Gastrocnemius medialis (tissue), 4 donors: ENCODE data around the gene KCNMB3. TPM values are rescaled to one million over a fixed set of nuclear protein-coding genes. Genes with fewer than 3 reads are reported as not detected.
"Not testable (repeated sequence)": the region's sequence is repeated elsewhere in the genome, so short reads cannot be mapped to it uniquely, and the experiment has no call there.

Experiments used
- ATAC-seq, 2 donors: fragments of 150-250 bp; one replicate each; pipeline ENCODE4 v1.9.1; 2016
- DNase-seq, 2 donors: peaks; one replicate each; pipeline ENCODE4 v3.0.0-alpha.2; 2019
- H3K27ac ChIP-seq, 4 donors: fragments of 200-600 bp; sonication (generic); 1 replicate in 1 of 4; 2 replicates in 3 of 4; pipeline ENCODE4 v1.5.1; 2016 to 2018; ENCODE audit warnings: mild to moderate bottlenecking in 2 of 4, moderate library complexity in 1 of 4
- H3K27me3 ChIP-seq, 3 donors: fragments of 200-600 bp; sonication (generic) in 2 of 3; 1 replicate in 1 of 3; 2 replicates in 2 of 3; pipeline versions ENCODE4 v1.5.1 to v1.6.0; 2016 to 2019; ENCODE audit warnings: mild to moderate bottlenecking in 1 of 3, moderate library complexity in 1 of 3
- H3K36me3 ChIP-seq, 2 donors: fragments of 200-600 bp; sonication (generic) in 1 of 2; one replicate each; pipeline ENCODE4 v1.5.1; 2017 to 2018
- H3K4me1 ChIP-seq, 2 donors: fragments of 200-600 bp; sonication (generic) in 1 of 2; one replicate each; pipeline ENCODE4 v1.5.1; 2016 to 2017; ENCODE audit warnings: mild to moderate bottlenecking in 2 of 2
- H3K4me3 ChIP-seq, 4 donors: fragments of 200-600 bp; sonication (generic) in 3 of 4; 1 replicate in 1 of 4; 2 replicates in 3 of 4; pipeline ENCODE4 v1.5.1; 2016 to 2019; ENCODE audit warnings: mild to moderate bottlenecking in 2 of 4
- H3K9me3 ChIP-seq, 3 donors: fragments of 200-600 bp; sonication (generic) in 2 of 3; 1 replicate in 1 of 3; 2 replicates in 2 of 3; pipeline ENCODE4 v1.5.1; 2016 to 2019
- CTCF ChIP-seq, 5 experiments: fragments of 450-650 bp in 3 of 5; fragments of 200-600 bp in 2 of 5; sonication (generic) in 2 of 5; IDR thresholded peaks in 4 of 5; conservative IDR thresholded peaks in 1 of 5; 1 replicate in 4 of 5; 2 replicates in 1 of 5; pipeline ENCODE4 v1.5.1; 2016 to 2019; ENCODE audit warnings: antibody characterized with exemption in 5 of 5, mild to moderate bottlenecking in 3 of 5, moderate library complexity in 3 of 5
- POLR2A ChIP-seq, 2 donors: fragments of 450-650 bp; IDR thresholded peaks; one replicate each; pipeline ENCODE4 v1.6.1; 2017; ENCODE audit warnings: antibody characterized with exemption in 2 of 2, mild to moderate bottlenecking in 2 of 2, moderate library complexity in 2 of 2
- in situ Hi-C, 4 donors: fragments of 200-750 bp; cut with MboI; loops; one replicate each; pipeline versions ENCODE4 v1.15.0 to v1.8.0; 2017; ENCODE audit warnings: low sequenced_read_pairs in 4 of 4
- intact Hi-C: fragments of 100-400 bp; cut with DNase I; formaldehyde crosslinking; loops from one replicate; pipeline ENCODE4 v1.15.1; 2023; ENCODE audit warnings: low total_unique reads
- total RNA-seq, 4 donors: library from RNA; depleted of rRNA; stranded (reverse); fragments of >200 nt; gene quantifications; one replicate each; pipeline versions ENCODE4 v1.1.0 to v1.2.3, GENCODE V29; 2016

The KCNMB3 gene
- total RNA-seq, 4 donors from 2014 or later = 0.24 to 2.1 (median 0.44) TPM

DNA sequence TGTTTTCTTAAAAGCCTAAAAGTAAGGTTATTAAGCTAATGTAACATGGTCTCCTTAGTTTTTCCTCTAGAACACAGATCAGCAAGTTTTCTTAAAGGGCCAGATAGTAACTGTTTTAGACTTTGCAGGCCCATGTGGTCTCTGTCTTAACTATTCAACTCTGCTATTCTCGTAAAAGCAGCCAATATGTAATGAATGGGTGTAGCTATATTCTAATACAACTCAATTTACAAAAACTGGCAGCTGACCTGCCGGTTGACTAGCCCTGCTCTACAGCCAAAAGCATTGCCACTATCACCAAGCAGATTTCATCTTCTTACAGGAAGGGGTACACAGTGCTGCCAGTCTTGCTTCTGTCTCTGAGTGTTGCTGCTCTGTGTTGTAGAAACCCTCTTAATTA lies 27.4 kb downstream of the KCNMB3 start:
- Histone ChIP-seq H3K27me3 (no peaks in the 10 kb centered on the region), H3K27ac (no peak overlapping the region), H3K4me1 (peaks cover 0 to 4% of the 10 kb centered on the region in 2 donors), H3K9me3 (no peaks in the 10 kb centered on the region), H3K4me3 (no peak overlapping the region), H3K36me3 (peaks cover 0 to 21% of the 10 kb centered on the region in 2 donors)
- in situ Hi-C loops = no loop called here
- no peak for TF ChIP-seq POLR2A (IDR thresholded peaks at IDR 0.05)
- no peak for TF ChIP-seq CTCF (IDR thresholded peaks at IDR 0.05 in 4 of 5, conservative IDR thresholded peaks at IDR 0.05 in 1 of 5)
- DNase-seq (no peak), ATAC-seq (no peak)
- intact Hi-C loops = no loop called here

GRCh38 chr3:179218213-179218612 lies 32.7 kb downstream of the KCNMB3 start:
- H3K27me3 ChIP-seq, DNase-seq, in situ Hi-C loops, H3K4me3 ChIP-seq, H3K36me3 ChIP-seq, H3K9me3 ChIP-seq, H3K27ac ChIP-seq, intact Hi-C loops, ATAC-seq, H3K4me1 ChIP-seq: not testable (repeated sequence)

DNA sequence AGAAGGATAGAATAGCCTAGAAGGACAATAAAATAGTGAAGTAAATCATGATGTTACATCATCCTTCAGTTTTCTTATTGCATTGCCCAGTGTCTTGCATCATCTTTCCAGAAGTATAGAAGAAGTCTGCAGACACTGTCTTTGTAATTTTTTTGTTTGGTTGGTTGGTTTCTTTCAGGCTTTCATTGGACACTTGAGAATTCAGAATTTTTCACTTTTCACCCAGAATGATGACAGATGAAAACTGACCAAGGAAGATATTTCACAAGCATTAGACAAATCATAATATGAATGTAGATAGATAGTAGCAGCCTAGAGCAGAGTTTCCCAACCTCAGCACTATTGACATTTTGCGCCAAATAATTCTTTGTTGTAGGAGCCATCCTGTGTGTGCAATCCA lies 35.4 kb downstream of the KCNMB3 start:
- H3K27me3 ChIP-seq, in situ Hi-C loops: not testable (repeated sequence)

DNA sequence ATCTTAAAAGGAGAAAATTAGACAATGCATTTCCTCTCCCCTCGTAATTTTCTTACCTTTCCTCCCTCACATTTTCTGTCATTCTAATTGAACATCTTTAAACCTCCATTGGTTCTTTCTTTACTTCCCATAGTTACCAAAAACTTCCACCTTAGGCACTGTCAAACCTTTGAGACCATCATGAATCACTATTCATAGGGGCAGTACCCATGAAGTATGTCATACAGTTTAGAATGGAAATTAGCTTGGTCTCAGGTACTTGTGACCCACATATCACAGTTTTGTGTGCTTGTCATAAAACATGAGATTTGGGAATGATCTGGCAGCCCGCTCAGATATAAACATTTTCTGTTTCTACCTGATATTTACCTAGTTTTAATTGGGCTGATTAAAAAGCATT lies 50.1 kb downstream of the KCNMB3 start:
- Histone ChIP-seq H3K27ac (no peak overlapping the region), H3K4me1 (peaks cover 8 to 9% of the 10 kb centered on the region in 2 donors), H3K27me3 (no peaks in the 10 kb centered on the region), H3K9me3 (no peaks in the 10 kb centered on the region), H3K4me3 (no peak overlapping the region), H3K36me3 (peaks cover 0 to 37% of the 10 kb centered on the region in 2 donors)
- intact Hi-C loops = no loop called here
- in situ Hi-C loops = no loop called here
- DNase-seq (no peak), ATAC-seq (no peak)
- no peak for TF ChIP-seq CTCF (IDR thresholded peaks at IDR 0.05 in 4 of 5, conservative IDR thresholded peaks at IDR 0.05 in 1 of 5)
- TF ChIP-seq POLR2A (IDR thresholded peaks at IDR 0.05) = no peak

More for the DNA sequence above, 35.4 kb downstream of the KCNMB3 start:
- peaks cover 0 to 18% of the 10 kb centered on the region in 2 donors for H3K36me3 ChIP-seq
- H3K4me1 ChIP-seq, H3K4me3 ChIP-seq, DNase-seq, H3K27ac ChIP-seq, H3K9me3 ChIP-seq, intact Hi-C loops, ATAC-seq: not testable (repeated sequence)

GRCh38 chr3:179196700-179197099 lies 54.2 kb downstream of the KCNMB3 start:
- in situ Hi-C loops = no loop called here

More at GRCh38 chr3:179196700-179197099, 54.2 kb downstream of the KCNMB3 start:
- intact Hi-C loops = no loop called here
- H3K4me3 ChIP-seq = no peak overlapping the region
- H3K27ac ChIP-seq = no peak overlapping the region
- no peak for ATAC-seq
- no peaks in the 10 kb centered on the region for H3K27me3 ChIP-seq
- no peaks in the 10 kb centered on the region for H3K9me3 ChIP-seq
- TF ChIP-seq POLR2A (IDR thresholded peaks at IDR 0.05) (no peak), CTCF (IDR thresholded peaks at IDR 0.05 in 4 of 5, conservative IDR thresholded peaks at IDR 0.05 in 1 of 5) (no peak)
- DNase-seq = no peak
- H3K36me3 ChIP-seq = peaks cover 0 to 17% of the 10 kb centered on the region in 2 donors
- peaks cover 22% of the 10 kb centered on the region in 2 donors for H3K4me1 ChIP-seq
